ENCODE data around the gene LTBP1. TPM values are rescaled to one million over a fixed set of nuclear protein-coding genes. Genes with fewer than 3 reads are reported as not detected.

Gene LTBP1
- total and polyA plus RNA-seq, 2 experiments from 2014 or later = 35.6 to 68.9 TPM

- H3K9me2 ChIP-seq (replicated peaks; ENCODE audit: insufficient read depth) = no peaks in the 10 kb centered on the region
- H3K4me1 ChIP-seq (ENCODE audit: insufficient read depth) = no peaks in the 10 kb centered on the region
- DNase-seq (ENCODE audit: low spot score) = no peak
- 71% methylated on average over 4 of the region's 4 CpGs for WGBS (ENCODE audit: low lambda C conversion rate, missing lambda C conversion rate)
- H3K4me3 ChIP-seq = no peak overlapping the region
- no peaks in the 10 kb centered on the region for H3K36me3 ChIP-seq (replicated peaks; ENCODE audit: insufficient read depth, low read depth)
- no peak for TF ChIP-seq EZH2 (IDR thresholded peaks at IDR 0.05; ENCODE audit: borderline replicate concordance)
- TF ChIP-seq CTCF (IDR thresholded peaks at IDR 0.05; ENCODE audit: poor library complexity) = no peak
- TF ChIP-seq EZH2phosphoT487 (IDR thresholded peaks at IDR 0.05; ENCODE audit: low read depth, severe bottlenecking, unreplicated experiment) = no peak
- H3K79me2 ChIP-seq = peaks cover 5% of the 10 kb centered on the region
- no peak overlapping the region for H3K27ac ChIP-seq
- no peaks in the 10 kb centered on the region for H4K20me1 ChIP-seq (ENCODE audit: insufficient read depth, poor library complexity, severe bottlenecking)
- H3K27me3 ChIP-seq = no peaks in the 10 kb centered on the region
- H2AFZ ChIP-seq = no peak overlapping the region
- H3K9me3 ChIP-seq (ENCODE audit: low read depth) = no peaks in the 10 kb centered on the region
- no peak overlapping the region for H3K4me2 ChIP-seq
Observed at GRCh38 chr2:33142810-33143209, 196.1 kb downstream of the LTBP1 start.

- Histone ChIP-seq H3K36me3 (replicated peaks; ENCODE audit: insufficient read depth, low read depth) (no peaks in the 10 kb centered on the region), H3K27ac (no peak overlapping the region), H3K79me2 (peaks cover 5% of the 10 kb centered on the region), H3K27me3 (no peaks in the 10 kb centered on the region), H4K20me1 (ENCODE audit: insufficient read depth, poor library complexity, severe bottlenecking) (no peaks in the 10 kb centered on the region), H3K4me1 (ENCODE audit: insufficient read depth) (no peaks in the 10 kb centered on the region), H2AFZ (no peak overlapping the region), H3K4me3 (no peak overlapping the region), H3K4me2 (no peak overlapping the region), H3K9me2 (replicated peaks; ENCODE audit: insufficient read depth) (no peaks in the 10 kb centered on the region), H3K9me3 (ENCODE audit: low read depth) (no peaks in the 10 kb centered on the region)
- WGBS (ENCODE audit: low lambda C conversion rate, missing lambda C conversion rate) = 99% methylated on average over 3 of the region's 3 CpGs
- TF ChIP-seq EZH2phosphoT487 (IDR thresholded peaks at IDR 0.05; ENCODE audit: low read depth, severe bottlenecking, unreplicated experiment) (no peak), EZH2 (IDR thresholded peaks at IDR 0.05; ENCODE audit: borderline replicate concordance) (no peak), CTCF (IDR thresholded peaks at IDR 0.05; ENCODE audit: poor library complexity) (no peak)
- DNase-seq (ENCODE audit: low spot score) = no peak
Observed at GRCh38 chr2:33144243-33144642, 197.5 kb downstream of the LTBP1 start.

- no peak for TF ChIP-seq CTCF (IDR thresholded peaks at IDR 0.05; ENCODE audit: poor library complexity)
- no peak for TF ChIP-seq EZH2 (IDR thresholded peaks at IDR 0.05; ENCODE audit: borderline replicate concordance)
- TF ChIP-seq EZH2phosphoT487 (IDR thresholded peaks at IDR 0.05; ENCODE audit: low read depth, severe bottlenecking, unreplicated experiment) = no peak
- no peaks in the 10 kb centered on the region for H4K20me1 ChIP-seq (ENCODE audit: insufficient read depth, poor library complexity, severe bottlenecking)
- WGBS (ENCODE audit: low lambda C conversion rate, missing lambda C conversion rate) = 58% methylated on average over 3 of the region's 3 CpGs
- H3K27me3 ChIP-seq = no peaks in the 10 kb centered on the region
- H3K4me1 ChIP-seq (ENCODE audit: insufficient read depth) = no peaks in the 10 kb centered on the region
- no peak overlapping the region for H2AFZ ChIP-seq
- peaks cover 5% of the 10 kb centered on the region for H3K79me2 ChIP-seq
- H3K4me3 ChIP-seq = no peak overlapping the region
- H3K9me3 ChIP-seq (ENCODE audit: low read depth) = no peaks in the 10 kb centered on the region
- H3K4me2 ChIP-seq = peak overlapping the region; percentile 9
- peak overlapping the region; percentile 56 for H3K27ac ChIP-seq
- H3K36me3 ChIP-seq (replicated peaks; ENCODE audit: insufficient read depth, low read depth) = no peaks in the 10 kb centered on the region
- no peaks in the 10 kb centered on the region for H3K9me2 ChIP-seq (replicated peaks; ENCODE audit: insufficient read depth)
- no peak for DNase-seq (ENCODE audit: low spot score)
Observed at GRCh38 chr2:33145459-33145858, 198.7 kb downstream of the LTBP1 start.

GRCh38 chr2:33146102-33146501 lies 199.3 kb downstream of the LTBP1 start:
- WGBS (ENCODE audit: low lambda C conversion rate, missing lambda C conversion rate) = 64% methylated on average over 3 of the region's 3 CpGs

More at GRCh38 chr2:33146102-33146501, 199.3 kb downstream of the LTBP1 start:
- no peak for DNase-seq (ENCODE audit: low spot score)
- no peaks in the 10 kb centered on the region for H3K36me3 ChIP-seq (replicated peaks; ENCODE audit: insufficient read depth, low read depth)
- peaks cover 5% of the 10 kb centered on the region for H3K79me2 ChIP-seq
- peak overlapping the region; percentile 56 for H3K27ac ChIP-seq
- H3K27me3 ChIP-seq = no peaks in the 10 kb centered on the region
- H3K4me3 ChIP-seq = no peak overlapping the region
- no peak for TF ChIP-seq CTCF (IDR thresholded peaks at IDR 0.05; ENCODE audit: poor library complexity)
- no peak for TF ChIP-seq EZH2phosphoT487 (IDR thresholded peaks at IDR 0.05; ENCODE audit: low read depth, severe bottlenecking, unreplicated experiment)
- no peak for TF ChIP-seq EZH2 (IDR thresholded peaks at IDR 0.05; ENCODE audit: borderline replicate concordance)
- peak overlapping the region; percentile 9 for H3K4me2 ChIP-seq
- no peaks in the 10 kb centered on the region for H3K4me1 ChIP-seq (ENCODE audit: insufficient read depth)
- no peak overlapping the region for H2AFZ ChIP-seq
- H3K9me2 ChIP-seq (replicated peaks; ENCODE audit: insufficient read depth) = no peaks in the 10 kb centered on the region
- H3K9me3 ChIP-seq (ENCODE audit: low read depth) = no peaks in the 10 kb centered on the region
- H4K20me1 ChIP-seq (ENCODE audit: insufficient read depth, poor library complexity, severe bottlenecking) = no peaks in the 10 kb centered on the region

All from hepatocyte (in vitro differentiated cells).